Thoracic aorta (tissue), 2 donors: Measurements from ENCODE around the gene DDX23. TPM values are rescaled to one million over a fixed set of nuclear protein-coding genes. Genes with fewer than 3 reads are reported as not detected.
A peak's percentile ranks its signal among the peaks of the same experiment; 100 is the strongest.

Experiments used
- ATAC-seq: fragments of 150-250 bp; one replicate; pipeline ENCODE4 v1.8.0; 2017; ENCODE audit warnings: low read depth; ENCODE audit not compliant: insufficient number of reproducible peaks, low FRiP score
- DNase-seq: peaks from one replicate; pipeline ENCODE4 v3.0.0-alpha.2; 2020; ENCODE audit warnings: low spot score
- H3K27ac ChIP-seq, 2 donors: fragments of 200-600 bp; sonication (generic); 1 replicate in 1 of 2; 2 replicates in 1 of 2; pipeline ENCODE4 v1.5.1; 2016; ENCODE audit warnings: mild to moderate bottlenecking in 2 of 2, moderate library complexity in 2 of 2
- H3K27me3 ChIP-seq: fragments of 200-600 bp; sonication (generic); replicated peaks from 2 replicates; pipeline ENCODE4 v1.6.0; 2016; ENCODE audit warnings: mild to moderate bottlenecking; ENCODE audit not compliant: insufficient read depth
- H3K36me3 ChIP-seq: fragments of 200-600 bp; sonication (generic); one replicate; pipeline ENCODE4 v1.5.1; 2016
- H3K4me1 ChIP-seq, 2 donors: fragments of 200-600 bp; sonication (generic); 1 replicate in 1 of 2; 2 replicates in 1 of 2; pipeline versions ENCODE4 v1.5.1 to v1.6.0; 2016; ENCODE audit warnings: low read depth in 2 of 2, mild to moderate bottlenecking in 1 of 2; ENCODE audit not compliant: control insufficient read depth in 1 of 2
- H3K4me3 ChIP-seq: fragments of 200-600 bp; sonication (generic); 2 replicates; pipeline ENCODE4 v1.5.1; 2016; ENCODE audit warnings: mild to moderate bottlenecking
- H3K9me3 ChIP-seq: fragments of 200-600 bp; sonication (generic); 2 replicates; pipeline ENCODE4 v1.5.1; 2016
- total RNA-seq, 2 donors: library from RNA; depleted of rRNA; stranded (reverse); fragments of >200 nt; gene quantifications; one replicate each; pipeline versions ENCODE4 v1.1.0 to v1.2.3, GENCODE V29; 2016
- TF ChIP-seq, protein P1 (sequence below): fragments of 200-600 bp; sonication (generic); IDR thresholded peaks from one replicate; pipeline ENCODE4 v1.5.1; 2019; ENCODE audit warnings: antibody characterized with exemption

DDX23 gene
- total RNA-seq, 2 donors from 2014 or later, result 53.7 to 92.6 TPM

DNA sequence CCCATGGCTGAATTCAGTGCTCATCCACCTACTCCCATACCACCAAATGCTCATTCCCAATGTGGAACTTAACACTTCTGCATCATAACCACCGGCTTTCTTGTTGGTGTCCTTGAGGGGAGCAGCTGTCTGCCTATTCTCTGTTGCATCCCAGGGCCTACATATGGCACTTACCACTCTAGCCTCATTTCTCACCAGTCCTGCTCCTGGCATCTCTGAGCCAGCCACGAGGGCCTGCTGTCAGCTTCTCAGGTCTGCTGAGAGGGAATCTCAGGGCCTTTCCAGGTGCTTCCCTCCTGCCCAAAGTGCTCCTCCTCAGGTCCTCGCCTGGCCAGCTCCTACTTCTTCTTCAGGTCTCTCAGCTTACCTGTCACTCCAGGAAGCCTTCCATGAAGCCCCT lies 37.7 kb upstream of the DDX23 start:
- TF ChIP-seq, protein P1, sequence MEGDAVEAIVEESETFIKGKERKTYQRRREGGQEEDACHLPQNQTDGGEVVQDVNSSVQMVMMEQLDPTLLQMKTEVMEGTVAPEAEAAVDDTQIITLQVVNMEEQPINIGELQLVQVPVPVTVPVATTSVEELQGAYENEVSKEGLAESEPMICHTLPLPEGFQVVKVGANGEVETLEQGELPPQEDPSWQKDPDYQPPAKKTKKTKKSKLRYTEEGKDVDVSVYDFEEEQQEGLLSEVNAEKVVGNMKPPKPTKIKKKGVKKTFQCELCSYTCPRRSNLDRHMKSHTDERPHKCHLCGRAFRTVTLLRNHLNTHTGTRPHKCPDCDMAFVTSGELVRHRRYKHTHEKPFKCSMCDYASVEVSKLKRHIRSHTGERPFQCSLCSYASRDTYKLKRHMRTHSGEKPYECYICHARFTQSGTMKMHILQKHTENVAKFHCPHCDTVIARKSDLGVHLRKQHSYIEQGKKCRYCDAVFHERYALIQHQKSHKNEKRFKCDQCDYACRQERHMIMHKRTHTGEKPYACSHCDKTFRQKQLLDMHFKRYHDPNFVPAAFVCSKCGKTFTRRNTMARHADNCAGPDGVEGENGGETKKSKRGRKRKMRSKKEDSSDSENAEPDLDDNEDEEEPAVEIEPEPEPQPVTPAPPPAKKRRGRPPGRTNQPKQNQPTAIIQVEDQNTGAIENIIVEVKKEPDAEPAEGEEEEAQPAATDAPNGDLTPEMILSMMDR, result no peak
- Histone ChIP-seq H3K4me3 (no peak overlapping the region), H3K4me1 (peaks cover 0 to 8% of the 10 kb centered on the region in 2 donors), H3K36me3 (no peaks in the 10 kb centered on the region), H3K27me3 (no peaks in the 10 kb centered on the region), H3K27ac (no peak overlapping the region), H3K9me3 (no peaks in the 10 kb centered on the region)
- no peak for ATAC-seq
- DNase-seq, result no peak

DNA sequence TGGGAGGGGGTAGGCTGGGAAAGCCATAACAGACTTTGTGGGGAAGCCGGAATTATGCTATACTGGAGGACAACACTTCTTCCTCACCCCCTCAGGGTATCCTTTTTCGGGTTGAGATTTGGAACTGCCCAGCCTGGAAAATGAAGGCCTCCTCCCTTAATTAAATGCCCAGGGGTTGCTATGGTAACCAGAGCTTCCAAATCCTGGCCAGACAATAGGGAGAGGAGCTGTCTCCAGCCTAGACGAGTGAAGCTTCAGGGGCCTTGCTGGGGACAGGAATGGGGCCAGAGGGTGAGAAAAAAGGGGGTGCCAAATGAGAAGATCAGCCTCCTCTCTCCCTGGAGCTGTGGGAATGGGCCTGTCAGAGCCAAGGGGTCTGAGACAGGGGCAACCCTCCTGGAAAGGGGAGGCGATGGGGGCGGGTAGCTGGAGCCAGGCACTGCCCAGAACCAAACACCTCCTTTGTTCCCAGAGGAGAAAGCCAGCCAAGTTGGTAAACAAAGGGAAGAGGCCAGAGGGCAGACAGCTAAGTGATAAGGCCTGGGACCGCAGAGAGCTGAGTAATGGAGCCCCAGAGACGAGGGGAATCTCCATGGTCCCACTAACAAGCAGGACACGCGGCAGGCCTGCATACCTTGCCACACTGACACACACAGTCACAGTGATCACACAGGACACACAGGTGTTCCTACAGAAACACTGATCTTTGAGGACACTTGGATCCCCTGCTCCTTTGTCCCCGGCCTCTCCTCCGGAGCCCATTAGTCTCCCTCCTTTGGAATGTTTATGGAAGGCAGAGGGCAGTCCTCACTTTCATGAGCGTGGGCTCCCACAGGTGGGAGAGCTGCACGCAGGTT lies 31.6 kb upstream of the DDX23 start:
- no peak overlapping the region for H3K27ac ChIP-seq
- TF ChIP-seq, protein P1, result no peak
- H3K4me1 ChIP-seq, result peaks cover 0 to 12% of the 10 kb centered on the region in 2 donors
- DNase-seq (no peak), ATAC-seq (no peak)
- no peaks in the 10 kb centered on the region for H3K27me3 ChIP-seq
- H3K36me3 ChIP-seq, result no peaks in the 10 kb centered on the region
- H3K4me3 ChIP-seq, result no peak overlapping the region
- no peaks in the 10 kb centered on the region for H3K9me3 ChIP-seq

DNA sequence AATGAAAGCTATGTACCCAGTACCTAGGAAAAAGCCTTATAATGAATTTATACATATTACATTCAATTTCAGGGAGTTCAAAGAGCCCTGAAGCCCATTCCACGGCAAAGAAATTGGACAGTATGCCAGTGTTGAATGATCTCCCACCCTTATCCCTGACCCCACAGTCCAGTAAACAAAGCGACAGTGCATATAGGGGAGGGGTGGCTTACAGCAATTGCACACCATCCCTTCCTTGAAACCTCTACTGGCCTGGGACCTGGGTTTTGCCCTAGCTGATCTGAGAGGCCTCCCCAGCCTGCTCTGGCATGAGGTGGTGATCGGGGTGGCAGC lies 31.0 kb upstream of the DDX23 start:
- no peak for DNase-seq
- no peaks in the 10 kb centered on the region for H3K27me3 ChIP-seq
- ATAC-seq, result no peak
- no peaks in the 10 kb centered on the region for H3K36me3 ChIP-seq
- H3K9me3 ChIP-seq, result no peaks in the 10 kb centered on the region
- peaks cover 0 to 12% of the 10 kb centered on the region in 2 donors for H3K4me1 ChIP-seq
- no peak overlapping the region for H3K4me3 ChIP-seq
- H3K27ac ChIP-seq, result peak overlapping the region in 1 of 2 donors; percentile 28
- TF ChIP-seq, protein P1, result no peak

DNA sequence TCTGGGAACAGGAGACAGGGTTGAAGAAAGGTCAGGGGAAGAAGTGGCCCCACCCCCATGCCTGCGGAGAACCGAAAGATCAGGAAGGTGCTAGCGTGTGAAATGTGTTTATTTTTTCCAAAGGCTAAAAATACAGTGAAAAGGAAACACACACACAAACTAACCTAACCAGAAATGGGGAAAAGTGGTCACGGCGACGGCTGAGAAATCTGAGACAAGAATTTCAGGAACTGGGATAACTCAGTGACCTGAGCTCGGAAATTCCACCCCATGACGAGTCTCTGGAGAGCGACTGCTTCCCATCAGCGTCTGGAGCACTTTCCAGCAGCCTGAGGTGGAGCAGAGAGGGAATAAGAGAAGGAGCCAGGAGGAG lies 30.3 kb upstream of the DDX23 start:
- Histone ChIP-seq H3K27ac (peak overlapping the region in 1 of 2 donors; percentile 28), H3K4me1 (peaks cover 0 to 12% of the 10 kb centered on the region in 2 donors), H3K4me3 (peak overlapping the region; percentile 61), H3K27me3 (no peaks in the 10 kb centered on the region), H3K9me3 (no peaks in the 10 kb centered on the region), H3K36me3 (no peaks in the 10 kb centered on the region)
- DNase-seq (no peak), ATAC-seq (peak; percentile 53)
- TF ChIP-seq, protein P1, result no peak

DNA sequence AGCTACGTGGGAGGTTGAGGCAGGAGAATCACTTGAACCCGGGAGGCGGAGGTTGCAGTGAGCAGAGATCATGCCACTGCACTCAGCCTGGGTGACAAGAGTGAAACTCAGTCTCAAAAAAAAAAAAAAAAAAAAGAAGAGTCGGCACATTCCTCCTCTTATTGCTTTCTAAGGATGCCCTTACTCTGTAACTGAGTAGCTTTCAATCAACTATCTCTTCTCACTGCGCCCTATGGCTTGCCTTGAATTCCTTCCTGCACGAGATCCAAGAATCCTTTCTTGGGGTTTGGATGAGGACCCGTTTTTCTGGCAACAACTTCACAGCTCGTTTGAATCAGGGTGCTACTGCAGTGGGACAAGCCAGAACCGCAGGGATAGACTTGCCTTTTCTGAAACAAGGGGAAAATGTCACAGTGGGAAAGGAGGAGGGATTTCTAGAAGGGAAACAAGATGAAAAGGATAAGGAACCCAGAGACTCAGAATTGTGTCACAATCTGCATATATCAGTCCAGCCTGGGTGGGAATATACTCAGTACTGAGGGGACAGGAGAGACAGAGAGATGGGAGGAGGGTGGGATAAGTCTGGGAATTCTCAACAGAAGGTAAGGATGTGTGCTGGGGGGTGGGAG lies 29.8 kb upstream of the DDX23 start:
- DNase-seq, result no peak
- Histone ChIP-seq H3K4me1 (peaks cover 0 to 12% of the 10 kb centered on the region in 2 donors), H3K9me3 (no peaks in the 10 kb centered on the region), H3K27me3 (no peaks in the 10 kb centered on the region), H3K36me3 (no peaks in the 10 kb centered on the region), H3K4me3 (peak overlapping the region; percentile 61), H3K27ac (peak overlapping the region in 1 of 2 donors; percentile 28)
- TF ChIP-seq, protein P1, result no peak
- ATAC-seq, result no peak
